HEK293 (cell line): ENCODE measurements around the gene INSM1.

Experiments used
- CTCF ChIA-PET: fragments of 350-600 bp; formaldehyde crosslinking; extraction: SDS; loops from one replicate; lab custom pipeline; 2021; ENCODE audit warnings: antibody characterized with exemption; lab: Yijun Ruan, JAX
- POLR2A ChIA-PET: fragments of 300-600 bp; formaldehyde crosslinking; extraction: SDS; loops from one replicate; lab custom pipeline; 2020; ENCODE audit warnings: antibody characterized with exemption, inconsistent platforms; lab: Yijun Ruan, JAX
- H3K27ac ChIP-seq: fragments of 200-500 bp; sonication (Bioruptor generic); 2 replicates; pipeline ENCODE4 v1.5.1; 2014; ENCODE audit warnings: low read depth, low read length, control low read depth, inconsistent platforms; ENCODE audit errors: extremely low read depth
- H3K36me3 ChIP-seq, 2 experiments: fragments of 200-500 bp in 1 of 2; sonication (Bioruptor generic) in 1 of 2; 1 replicate in 1 of 2; 2 replicates in 1 of 2; pipeline ENCODE4 v1.5.1; 2014 to 2017; ENCODE audit warnings: inconsistent platforms in 2 of 2, low read length in 2 of 2; ENCODE audit not compliant: control insufficient read depth in 2 of 2, insufficient read depth in 1 of 2
- H3K4me1 ChIP-seq: fragments of 200-500 bp; sonication (Bioruptor generic); 2 replicates; pipeline ENCODE4 v1.5.1; 2014; ENCODE audit warnings: mild to moderate bottlenecking, low read length, inconsistent platforms; ENCODE audit not compliant: control insufficient read depth, insufficient read depth
- H3K4me3 ChIP-seq: 2 replicates; pipeline ENCODE4 v1.5.1; 2011; ENCODE audit warnings: low read depth, mild to moderate bottlenecking, control low read depth, low read length, moderate library complexity
- H3K9me3 ChIP-seq: fragments of 200-500 bp; sonication (Bioruptor generic); 2 replicates; pipeline ENCODE4 v1.5.1; 2014; ENCODE audit warnings: low read depth, low read length, inconsistent platforms; ENCODE audit not compliant: control insufficient read depth, insufficient read depth
- GLI2 ChIP-seq: fragments of 450-650 bp; formaldehyde crosslinking; IDR thresholded peaks from 2 replicates; pipeline ENCODE4; 2017; ENCODE audit warnings: missing biosample characterization, missing genetic modification characterization, low read depth, borderline replicate concordance
- HIC1 ChIP-seq: fragments of 450-650 bp; formaldehyde crosslinking; IDR thresholded peaks from 2 replicates; pipeline ENCODE4 v1.5.1; 2016; ENCODE audit warnings: missing biosample characterization, missing genetic modification characterization
- HOXA7 ChIP-seq: sonication (generic); formaldehyde crosslinking; IDR thresholded peaks from 2 replicates; pipeline ENCODE4 v1.8.1; 2022; ENCODE audit warnings: missing genetic modification reagents, borderline replicate concordance
- REPIN1 ChIP-seq: fragments of 450-650 bp; formaldehyde crosslinking; IDR thresholded peaks from 2 replicates; pipeline ENCODE4 v1.5.1; 2017; ENCODE audit warnings: missing biosample characterization, missing genetic modification characterization, low read depth
- WT1 ChIP-seq: fragments of 450-650 bp; formaldehyde crosslinking; IDR thresholded peaks from 2 replicates; pipeline ENCODE4 v1.5.1; 2016; ENCODE audit warnings: missing biosample characterization, missing genetic modification characterization
- ZNF114 ChIP-seq: fragments of 450-650 bp; formaldehyde crosslinking; IDR thresholded peaks from 2 replicates; pipeline ENCODE4 v1.5.0; 2017; ENCODE audit warnings: missing biosample characterization, missing genetic modification characterization
- ZNF16 ChIP-seq: fragments of 450-650 bp; formaldehyde crosslinking; IDR thresholded peaks from 2 replicates; pipeline ENCODE4 v1.5.1; 2016; ENCODE audit warnings: low read depth, missing biosample characterization, missing genetic modification characterization
- ZNF248 ChIP-seq: fragments of 450-650 bp; formaldehyde crosslinking; IDR thresholded peaks from 2 replicates; pipeline ENCODE4 v1.5.1; 2017; ENCODE audit warnings: missing biosample characterization, missing genetic modification characterization
- ZNF266 ChIP-seq: fragments of 450-650 bp; formaldehyde crosslinking; IDR thresholded peaks from 2 replicates; pipeline ENCODE4 v1.5.1; 2016; ENCODE audit warnings: missing biosample characterization, missing genetic modification characterization, low read depth
- ZNF274 ChIP-seq, 2 experiments: fragments of 200-500 bp in 1 of 2; fragments of 450-650 bp in 1 of 2; sonication (Bioruptor generic) in 1 of 2; formaldehyde crosslinking in 1 of 2; IDR thresholded peaks; 2 replicates each; pipeline versions ENCODE4 v1.5.1 to v1.6.1; 2014 to 2016; ENCODE audit warnings: borderline replicate concordance in 1 of 2, inconsistent platforms in 1 of 2, low read length in 1 of 2, missing biosample characterization in 1 of 2, missing genetic modification characterization in 1 of 2
- ZNF280D ChIP-seq: fragments of 450-650 bp; formaldehyde crosslinking; IDR thresholded peaks from 2 replicates; pipeline ENCODE4 v1.5.1; 2016; ENCODE audit warnings: missing biosample characterization, missing genetic modification characterization
- ZNF292 ChIP-seq: fragments of 450-650 bp; formaldehyde crosslinking; IDR thresholded peaks from 2 replicates; pipeline ENCODE4 v1.5.1; 2016; ENCODE audit warnings: low read depth, missing biosample characterization, missing genetic modification characterization, borderline replicate concordance
- ZNF324 ChIP-seq: fragments of 450-650 bp; formaldehyde crosslinking; IDR thresholded peaks from 2 replicates; pipeline ENCODE4 v1.5.1; 2016; ENCODE audit warnings: missing biosample characterization, missing genetic modification characterization
- ZNF341 ChIP-seq: fragments of 450-650 bp; formaldehyde crosslinking; IDR thresholded peaks from 2 replicates; pipeline ENCODE4; 2016; ENCODE audit warnings: low read depth, missing biosample characterization, missing genetic modification characterization
- ZNF391 ChIP-seq: fragments of 450-650 bp; formaldehyde crosslinking; IDR thresholded peaks from 2 replicates; pipeline ENCODE4 v1.5.1; 2016; ENCODE audit warnings: low read depth, missing biosample characterization, missing genetic modification characterization, borderline replicate concordance
- ZNF423 ChIP-seq: fragments of 450-650 bp; formaldehyde crosslinking; IDR thresholded peaks from 2 replicates; pipeline ENCODE4 v1.5.1; 2016; ENCODE audit warnings: missing biosample characterization, missing genetic modification characterization
- ZNF548 ChIP-seq: fragments of 450-650 bp; formaldehyde crosslinking; IDR thresholded peaks from 2 replicates; pipeline ENCODE4 v1.5.1; 2016; ENCODE audit warnings: missing biosample characterization, missing genetic modification characterization
- ZNF596 ChIP-seq: fragments of 450-650 bp; IDR thresholded peaks from 2 replicates; pipeline ENCODE4 v1.5.0; 2018; ENCODE audit warnings: missing biosample characterization, mild to moderate bottlenecking, missing genetic modification characterization, moderate library complexity
- TF ChIP-seq, protein P1 (sequence below): fragments of 450-650 bp; IDR thresholded peaks from 2 replicates; pipeline ENCODE4 v1.5.1; 2018; ENCODE audit warnings: missing biosample characterization, mild to moderate bottlenecking, missing genetic modification characterization
- TF ChIP-seq, protein P2 (sequence below): fragments of 450-650 bp; formaldehyde crosslinking; IDR thresholded peaks from 2 replicates; pipeline ENCODE4 v1.5.1; 2016; ENCODE audit warnings: missing biosample characterization, missing genetic modification characterization

Gene INSM1

DNA sequence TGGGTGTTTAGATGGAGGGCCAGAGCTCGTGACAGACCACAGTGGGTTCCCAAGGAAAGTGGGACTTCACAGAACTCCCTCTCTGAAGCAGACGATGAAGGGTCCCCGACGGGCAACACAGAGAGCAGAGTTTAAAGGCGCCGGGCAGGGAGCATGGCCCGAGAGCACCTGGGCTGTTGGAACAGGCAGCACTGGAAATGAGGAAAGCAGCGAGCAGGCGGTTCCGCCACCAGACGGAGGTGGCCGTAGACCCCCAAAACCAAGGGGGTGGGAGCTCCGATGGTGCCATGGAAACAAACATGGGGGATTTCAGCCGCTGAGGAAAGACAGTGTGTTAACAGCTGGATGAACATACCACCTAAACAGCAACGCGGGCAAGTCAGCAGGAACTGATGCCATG lies 27.5 kb upstream of the INSM1 start:
- no peak overlapping the region for H3K4me3 ChIP-seq
- H3K36me3 ChIP-seq, result no peaks in the 10 kb centered on the region
- TF ChIP-seq, protein P1, sequence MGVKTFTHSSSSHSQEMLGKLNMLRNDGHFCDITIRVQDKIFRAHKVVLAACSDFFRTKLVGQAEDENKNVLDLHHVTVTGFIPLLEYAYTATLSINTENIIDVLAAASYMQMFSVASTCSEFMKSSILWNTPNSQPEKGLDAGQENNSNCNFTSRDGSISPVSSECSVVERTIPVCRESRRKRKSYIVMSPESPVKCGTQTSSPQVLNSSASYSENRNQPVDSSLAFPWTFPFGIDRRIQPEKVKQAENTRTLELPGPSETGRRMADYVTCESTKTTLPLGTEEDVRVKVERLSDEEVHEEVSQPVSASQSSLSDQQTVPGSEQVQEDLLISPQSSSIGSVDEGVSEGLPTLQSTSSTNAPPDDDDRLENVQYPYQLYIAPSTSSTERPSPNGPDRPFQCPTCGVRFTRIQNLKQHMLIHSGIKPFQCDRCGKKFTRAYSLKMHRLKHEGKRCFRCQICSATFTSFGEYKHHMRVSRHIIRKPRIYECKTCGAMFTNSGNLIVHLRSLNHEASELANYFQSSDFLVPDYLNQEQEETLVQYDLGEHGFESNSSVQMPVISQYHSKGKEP (tag by site-specific recombination), result no peak
- TF ChIP-seq ZNF596 (tag by site-specific recombination) (no peak), ZNF423 (tag by site-specific recombination) (no peak), REPIN1 (no peak), ZNF114 (tag by site-specific recombination) (no peak), ZNF341 (no peak), ZNF280D (tag by site-specific recombination) (no peak), HIC1 (tag by site-specific recombination) (no peak), GLI2 (tag by site-specific recombination) (no peak), ZNF292 (tag by site-specific recombination) (no peak), ZNF248 (no peak), ZNF266 (tag by site-specific recombination) (no peak), ZNF391 (tag by site-specific recombination) (no peak), HOXA7 (CRISPR knock-in tag) (no peak), ZNF16 (no peak), ZNF324 (tag by site-specific recombination) (no peak), WT1 (tag by site-specific recombination) (no peak), ZNF548 (no peak), ZNF274 (IDR thresholded peaks at IDR 0.05; ENCODE audit: low read length) (no peak), ZNF274 (tag by site-specific recombination; IDR thresholded peaks at IDR 0.05; ENCODE audit: borderline replicate concordance) (no peak)
- TF ChIP-seq, protein P2, sequence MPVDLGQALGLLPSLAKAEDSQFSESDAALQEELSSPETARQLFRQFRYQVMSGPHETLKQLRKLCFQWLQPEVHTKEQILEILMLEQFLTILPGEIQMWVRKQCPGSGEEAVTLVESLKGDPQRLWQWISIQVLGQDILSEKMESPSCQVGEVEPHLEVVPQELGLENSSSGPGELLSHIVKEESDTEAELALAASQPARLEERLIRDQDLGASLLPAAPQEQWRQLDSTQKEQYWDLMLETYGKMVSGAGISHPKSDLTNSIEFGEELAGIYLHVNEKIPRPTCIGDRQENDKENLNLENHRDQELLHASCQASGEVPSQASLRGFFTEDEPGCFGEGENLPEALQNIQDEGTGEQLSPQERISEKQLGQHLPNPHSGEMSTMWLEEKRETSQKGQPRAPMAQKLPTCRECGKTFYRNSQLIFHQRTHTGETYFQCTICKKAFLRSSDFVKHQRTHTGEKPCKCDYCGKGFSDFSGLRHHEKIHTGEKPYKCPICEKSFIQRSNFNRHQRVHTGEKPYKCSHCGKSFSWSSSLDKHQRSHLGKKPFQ (tag by site-specific recombination), result no peak
- CTCF ChIA-PET, result interaction anchor here (0.6 to 0.8 kb wide), 2 partner anchors 208 to 254 kb away, joined by 3 read pairs; no protein-coding TSS in a partner anchor
- POLR2A ChIA-PET, result no interaction called here
- no peak overlapping the region for H3K27ac ChIP-seq
- H3K4me1 ChIP-seq, result no peaks in the 10 kb centered on the region
- no peaks in the 10 kb centered on the region for H3K9me3 ChIP-seq
